Measurements from ENCODE around the gene HSF2.
A peak's percentile ranks its signal among the peaks of the same experiment; 100 is the strongest.

The HSF2 gene

GRCh38 chr6:122399348-122400120 lies at the start of gene HSF2:
HSF2 (plus strand) TSS chr6:122399652; CDS start chr6:122399738, 86 bp downstream.
- peak within 1 kb of the TSS; percentile 69 for H3K4me3 ChIP-seq (ENCODE audit: low read depth, low read length)
- peak; percentile 20 for TF ChIP-seq CTCF (IDR thresholded peaks at IDR 0.05; ENCODE audit: low read depth, low read length)
- in situ Hi-C loops (cut with HindIII; ENCODE audit: low sequenced_read_pairs): no loop called here
- DNase-seq (ENCODE audit: low read depth, low spot score): peak; percentile 100

- no peak for DNase-seq (ENCODE audit: low read depth, low spot score)
- no peak overlapping the region for H3K4me3 ChIP-seq (ENCODE audit: low read depth, low read length)
- in situ Hi-C loops (cut with HindIII; ENCODE audit: low sequenced_read_pairs): no loop called here
- no peak for TF ChIP-seq CTCF (IDR thresholded peaks at IDR 0.05; ENCODE audit: low read depth, low read length)
These were observed 46.3 kb upstream of the HSF2 start for GRCh38 chr6:122352981-122353664.

- in situ Hi-C loops (cut with HindIII; ENCODE audit: low sequenced_read_pairs): no loop called here
- no peak for TF ChIP-seq CTCF (IDR thresholded peaks at IDR 0.05; ENCODE audit: low read depth, low read length)
These were observed 38.6 kb upstream of the HSF2 start for GRCh38 chr6:122360809-122361208.

GRCh38 chr6:122361314-122361979 lies 38.0 kb upstream of the HSF2 start:
- DNase-seq (ENCODE audit: low read depth, low spot score): no peak
- in situ Hi-C loops (cut with HindIII; ENCODE audit: low sequenced_read_pairs): no loop called here
- no peak overlapping the region for H3K4me3 ChIP-seq (ENCODE audit: low read depth, low read length)
- no peak for TF ChIP-seq CTCF (IDR thresholded peaks at IDR 0.05; ENCODE audit: low read depth, low read length)

More at GRCh38 chr6:122360809-122361208, 38.6 kb upstream of the HSF2 start:
- DNase-seq (ENCODE audit: low read depth, low spot score): no peak
- H3K4me3 ChIP-seq (ENCODE audit: low read depth, low read length): no peak overlapping the region

- no peak for DNase-seq (ENCODE audit: low read depth, low spot score)
- H3K4me3 ChIP-seq (ENCODE audit: low read depth, low read length): no peak overlapping the region
- in situ Hi-C loops (cut with HindIII; ENCODE audit: low sequenced_read_pairs): no loop called here
- TF ChIP-seq CTCF (IDR thresholded peaks at IDR 0.05; ENCODE audit: low read depth, low read length): no peak
These were observed 35.5 kb upstream of the HSF2 start for GRCh38 chr6:122363769-122364483.

DNA sequence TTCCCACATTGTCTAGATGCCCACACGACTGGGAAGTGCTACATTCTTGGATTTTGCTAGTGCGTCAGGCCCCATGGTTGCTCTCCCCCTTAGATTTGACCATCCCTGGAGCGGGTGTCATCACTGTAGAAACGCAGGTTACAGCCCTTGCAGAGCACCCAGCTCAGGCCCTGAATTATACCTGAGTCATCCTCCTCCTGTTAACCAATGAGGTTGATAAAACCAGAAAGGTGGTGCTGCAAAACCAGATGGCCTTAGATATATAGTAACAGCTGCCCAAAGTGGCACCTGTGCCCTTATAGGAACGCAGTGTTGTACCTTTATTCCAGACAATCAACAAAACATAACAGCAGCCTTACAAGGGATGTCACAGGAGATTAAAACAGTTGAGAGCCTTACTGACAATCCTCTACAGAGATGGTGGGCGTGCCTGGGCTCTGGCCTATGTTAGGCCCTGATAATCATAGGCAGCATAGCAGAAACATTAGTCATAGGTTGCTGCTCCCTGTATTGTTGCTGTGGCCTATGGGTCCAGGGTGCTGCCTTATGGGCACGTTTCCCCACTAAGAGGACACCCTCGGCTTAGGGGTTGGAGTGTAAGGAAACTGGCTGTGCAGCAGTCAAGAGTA lies 33.6 kb upstream of the HSF2 start:
- no peak for DNase-seq (ENCODE audit: low read depth, low spot score)
- H3K4me3 ChIP-seq (ENCODE audit: low read depth, low read length): no peak overlapping the region
- in situ Hi-C loops (cut with HindIII; ENCODE audit: low sequenced_read_pairs): no loop called here
- no peak for TF ChIP-seq CTCF (IDR thresholded peaks at IDR 0.05; ENCODE audit: low read depth, low read length)
